ENCODE measurements around the gene P2RX1.

Gene P2RX1

DNA sequence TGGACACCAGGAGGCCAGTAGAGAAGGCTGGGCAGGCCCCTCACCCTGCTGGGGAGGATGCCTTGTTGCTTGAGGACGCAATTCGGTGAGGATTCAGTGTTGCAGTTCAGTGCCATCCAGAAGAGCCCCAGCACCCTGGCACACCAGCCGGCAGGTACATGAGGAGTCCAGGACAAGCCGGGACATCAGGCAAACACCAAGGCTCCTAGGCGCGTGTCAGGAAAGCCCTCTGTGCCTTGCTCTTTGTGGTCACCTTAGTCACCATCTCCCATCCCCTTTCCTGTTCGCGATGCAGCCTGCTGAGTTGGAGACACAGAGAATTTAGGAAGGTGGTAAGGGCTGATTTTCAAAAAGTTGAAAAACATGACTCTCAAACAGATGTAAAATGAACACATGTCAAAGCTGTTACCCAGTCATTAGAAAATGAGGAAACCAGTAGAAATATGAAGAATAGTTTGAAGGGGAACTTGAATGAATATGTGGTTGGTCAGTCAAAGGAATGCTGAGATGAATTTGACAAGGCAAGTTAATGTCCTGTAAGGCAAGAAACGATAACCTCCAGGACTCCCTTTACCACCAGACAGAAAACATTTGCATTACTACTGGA lies 67.9 kb downstream of the P2RX1 start:
- no peak for DNase-seq

DNA sequence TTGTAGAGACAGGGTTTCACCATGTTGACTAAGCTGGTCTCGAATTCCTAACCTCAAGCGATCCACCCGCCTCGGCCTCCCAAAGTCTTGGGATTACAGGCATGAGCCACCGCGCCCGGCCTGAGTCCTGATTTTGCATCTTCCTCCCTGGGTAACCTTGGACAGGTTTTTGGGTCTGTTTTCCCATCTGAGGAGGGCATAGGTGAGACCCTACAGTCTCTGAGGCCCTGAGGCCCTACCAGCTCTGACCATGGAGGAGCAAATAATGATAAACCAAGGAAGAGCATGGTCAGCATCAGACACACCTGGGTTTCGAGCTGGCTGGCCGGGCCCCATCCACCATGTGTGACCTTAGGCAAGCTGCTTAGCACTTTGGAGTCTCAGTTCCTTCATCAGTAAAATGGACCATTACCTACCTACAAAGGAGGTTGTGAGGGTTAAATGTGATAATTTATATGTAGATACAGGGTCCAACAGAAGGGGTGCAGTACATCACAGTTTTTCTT lies 69.0 kb downstream of the P2RX1 start:
- DNase-seq = no peak
